Suprapubic skin (tissue), 4 donors: Measurements from ENCODE around the gene ADAMTS17.

ENCODE experiments used
- POLR2A ChIP-seq, 2 donors: fragments of 450-650 bp; IDR thresholded peaks; one replicate each; pipeline ENCODE4 v1.6.1; 2017; ENCODE audit warnings: antibody characterized with exemption in 2 of 2, mild to moderate bottlenecking in 2 of 2, moderate library complexity in 2 of 2
- POLR2AphosphoS5 ChIP-seq, 3 donors: sonication (generic); formaldehyde crosslinking; IDR thresholded peaks; one replicate each; pipeline ENCODE4 v1.6.1; 2017; ENCODE audit warnings: antibody characterized with exemption in 3 of 3

GRCh38 chr15:100221471-100222348 lies 120.1 kb downstream of the ADAMTS17 start:
- no peak for TF ChIP-seq POLR2AphosphoS5 (IDR thresholded peaks at IDR 0.05)
- TF ChIP-seq POLR2A (IDR thresholded peaks at IDR 0.05) = no peak
